T-helper 17 cell (primary cell): Measurements from ENCODE around the gene XYLB. TPM values are rescaled to one million over a fixed set of nuclear protein-coding genes. Genes with fewer than 3 reads are reported as not detected.
"Not testable (repeated sequence)": the region's sequence is repeated elsewhere in the genome, so short reads cannot be mapped to it uniquely, and the experiment has no call there.

Source experiments
- ATAC-seq: fragments of 150-1000 bp; cut with Tn5 transposase; 2 replicates; pipeline ENCODE4 v1.10.0; 2021; ENCODE audit warnings: mild to moderate bottlenecking, moderate library complexity
- DNase-seq, 3 donors: peaks; one replicate each; pipeline versions ENCODE4 v3.0.0 to v3.0.0-alpha.2; 2020 to 2021
- H3K9me3 ChIP-seq: one replicate; pipeline ENCODE4 v1.7.0; 2013; ENCODE audit warnings: low read length, mild to moderate bottlenecking; ENCODE audit not compliant: control insufficient read depth, poor library complexity, severe bottlenecking
- H3K27ac Mint-ChIP-seq: one replicate; pipeline ENCODE4 v1.8.0; 2022; ENCODE audit warnings: mild to moderate bottlenecking, moderate library complexity, mixed read lengths
- H3K27me3 Mint-ChIP-seq: one replicate; pipeline ENCODE4 v1.8.0; 2022; ENCODE audit warnings: mixed read lengths
- H3K36me3 Mint-ChIP-seq: one replicate; pipeline ENCODE4 v1.8.0; 2022; ENCODE audit warnings: low read depth, mixed read lengths
- H3K4me1 Mint-ChIP-seq: one replicate; pipeline ENCODE4 v1.8.0; 2022; ENCODE audit warnings: mild to moderate bottlenecking, mixed read lengths
- H3K4me3 Mint-ChIP-seq: one replicate; pipeline ENCODE4 v1.8.0; 2022; ENCODE audit warnings: mild to moderate bottlenecking, moderate library complexity, mixed read lengths
- total RNA-seq, 4 donors: library from RNA in 2 of 4; stranded (reverse) in 2 of 4; gene quantifications; one replicate each; pipeline ENCODE4 v1.2.3 and lab custom pipeline; 2022 to 2026

The XYLB gene
- total RNA-seq, 2 donors from 2014 or later: 0.75 to 2.8 TPM

GRCh38 chr3:38404286-38404685 is 57.7 kb downstream of the XYLB start:
- no peak overlapping the region for H3K4me3 Mint-ChIP-seq
- no peak overlapping the region for H3K27ac Mint-ChIP-seq
- H3K36me3 Mint-ChIP-seq: peaks cover 2% of the 10 kb centered on the region
- H3K9me3 ChIP-seq: no peaks in the 10 kb centered on the region
- no peak for ATAC-seq
- no peak for DNase-seq
- H3K27me3 Mint-ChIP-seq: no peaks in the 10 kb centered on the region
- H3K4me1 Mint-ChIP-seq: no peaks in the 10 kb centered on the region

- Mint-ChIP-seq H3K4me3 (no peak overlapping the region), H3K27me3 (no peaks in the 10 kb centered on the region), H3K4me1 (peaks cover 2% of the 10 kb centered on the region), H3K36me3 (no peaks in the 10 kb centered on the region), H3K27ac (no peak overlapping the region)
- no peak for ATAC-seq
- no peak for DNase-seq
- no peaks in the 10 kb centered on the region for H3K9me3 ChIP-seq
Observed at GRCh38 chr3:38411591-38411990, 65.0 kb downstream of the XYLB start.

- ATAC-seq, H3K27me3 Mint-ChIP-seq, H3K9me3 ChIP-seq, H3K36me3 Mint-ChIP-seq, DNase-seq: not testable (repeated sequence)
- peaks cover 17% of the 10 kb centered on the region for H3K4me1 Mint-ChIP-seq
- H3K27ac Mint-ChIP-seq: peak overlapping the region; percentile 88
- H3K4me3 Mint-ChIP-seq: peak overlapping the region; percentile 12
Observed at GRCh38 chr3:38420758-38421157, 74.2 kb downstream of the XYLB start.

- peaks cover 21% of the 10 kb centered on the region for H3K4me1 Mint-ChIP-seq
- no peak overlapping the region for H3K27ac Mint-ChIP-seq
- no peak overlapping the region for H3K4me3 Mint-ChIP-seq
Observed at GRCh38 chr3:38421679-38422336, 75.2 kb downstream of the XYLB start.

GRCh38 chr3:38426798-38427426 is 80.3 kb downstream of the XYLB start:
- Mint-ChIP-seq H3K4me3 (peak overlapping the region; percentile 71), H3K4me1 (peaks cover 27% of the 10 kb centered on the region), H3K27ac (peak overlapping the region; percentile 90)
- peak; percentile 85 for ATAC-seq
- not testable (repeated sequence) for H3K9me3 ChIP-seq, H3K36me3 Mint-ChIP-seq, DNase-seq, H3K27me3 Mint-ChIP-seq

More at GRCh38 chr3:38421679-38422336, 75.2 kb downstream of the XYLB start:
- Mint-ChIP-seq H3K27me3 (no peaks in the 10 kb centered on the region), H3K36me3 (peaks cover 3% of the 10 kb centered on the region)
- ATAC-seq (no peak), DNase-seq (no peak)
- no peaks in the 10 kb centered on the region for H3K9me3 ChIP-seq

GRCh38 chr3:38432871-38433658 is 86.5 kb downstream of the XYLB start:
- not testable (repeated sequence) for DNase-seq, H3K36me3 Mint-ChIP-seq, ATAC-seq, H3K9me3 ChIP-seq, H3K27me3 Mint-ChIP-seq, H3K27ac Mint-ChIP-seq, H3K4me3 Mint-ChIP-seq
- peaks cover 11% of the 10 kb centered on the region for H3K4me1 Mint-ChIP-seq

- not testable (repeated sequence) for H3K27ac Mint-ChIP-seq, H3K9me3 ChIP-seq
Observed at GRCh38 chr3:38433661-38434060, 87.1 kb downstream of the XYLB start.

GRCh38 chr3:38438436-38439069 is 92.0 kb downstream of the XYLB start:
- H3K27me3 Mint-ChIP-seq, H3K9me3 ChIP-seq, DNase-seq, H3K27ac Mint-ChIP-seq, H3K36me3 Mint-ChIP-seq, H3K4me1 Mint-ChIP-seq: not testable (repeated sequence)
- peak; percentile 28 for ATAC-seq
- peak overlapping the region; percentile 10 for H3K4me3 Mint-ChIP-seq

More at GRCh38 chr3:38433661-38434060, 87.1 kb downstream of the XYLB start:
- not testable (repeated sequence) for H3K27me3 Mint-ChIP-seq, H3K36me3 Mint-ChIP-seq, H3K4me3 Mint-ChIP-seq, ATAC-seq, DNase-seq, H3K4me1 Mint-ChIP-seq

GRCh38 chr3:38443205-38443604 is 96.6 kb downstream of the XYLB start:
- not testable (repeated sequence) for DNase-seq, H3K27ac Mint-ChIP-seq, ATAC-seq, H3K27me3 Mint-ChIP-seq, H3K9me3 ChIP-seq, H3K36me3 Mint-ChIP-seq, H3K4me3 Mint-ChIP-seq, H3K4me1 Mint-ChIP-seq

- ATAC-seq (no peak), DNase-seq (no peak)
- H3K4me1 Mint-ChIP-seq: peaks cover 2% of the 10 kb centered on the region
- no peak overlapping the region for H3K4me3 Mint-ChIP-seq
- no peaks in the 10 kb centered on the region for H3K36me3 Mint-ChIP-seq
- no peaks in the 10 kb centered on the region for H3K9me3 ChIP-seq
- peaks cover 9% of the 10 kb centered on the region for H3K27me3 Mint-ChIP-seq
- H3K27ac Mint-ChIP-seq: no peak overlapping the region
Observed at GRCh38 chr3:38446085-38446686, 99.6 kb downstream of the XYLB start.

- Mint-ChIP-seq H3K4me1 (peaks cover 2% of the 10 kb centered on the region), H3K27ac (no peak overlapping the region), H3K27me3 (peaks cover 9% of the 10 kb centered on the region), H3K36me3 (no peaks in the 10 kb centered on the region), H3K4me3 (no peak overlapping the region)
- no peaks in the 10 kb centered on the region for H3K9me3 ChIP-seq
- DNase-seq (no peak), ATAC-seq (no peak)
Observed at GRCh38 chr3:38446812-38447211, 100.2 kb downstream of the XYLB start.

GRCh38 chr3:38450853-38451252 is 104.3 kb downstream of the XYLB start:
- H3K4me3 Mint-ChIP-seq: no peak overlapping the region
- H3K9me3 ChIP-seq: no peaks in the 10 kb centered on the region
- DNase-seq (no peak), ATAC-seq (no peak)
- peaks cover 9% of the 10 kb centered on the region for H3K27me3 Mint-ChIP-seq
- H3K4me1 Mint-ChIP-seq: peaks cover 9% of the 10 kb centered on the region
- H3K27ac Mint-ChIP-seq: no peak overlapping the region
- H3K36me3 Mint-ChIP-seq: peaks cover 2% of the 10 kb centered on the region
